ENCODE data around the gene VIT. TPM values are rescaled to one million over a fixed set of nuclear protein-coding genes. Genes with fewer than 3 reads are reported as not detected.

The VIT gene
- polyA plus RNA-seq, 1 donor, result 4.5 TPM

GRCh38 chr2:36762764-36763490 lies 66.4 kb downstream of the VIT start:
- DNase-seq (ENCODE audit: low read depth), result no peak

- no peak for DNase-seq (ENCODE audit: low read depth)
Measured at GRCh38 chr2:36769106-36769505, 72.6 kb downstream of the VIT start.

- no peak for DNase-seq (ENCODE audit: low read depth)
Measured at GRCh38 chr2:36770542-36771287, 74.2 kb downstream of the VIT start.

- no peak for DNase-seq (ENCODE audit: low read depth)
Measured at GRCh38 chr2:36771671-36772070, 75.2 kb downstream of the VIT start.

- no peak for DNase-seq (ENCODE audit: low read depth)
Measured at GRCh38 chr2:36773947-36774346, 77.4 kb downstream of the VIT start.

- DNase-seq (ENCODE audit: low read depth), result no peak
Measured at GRCh38 chr2:36775261-36775660, 78.8 kb downstream of the VIT start.

- no peak for DNase-seq (ENCODE audit: low read depth)
Measured at GRCh38 chr2:36775806-36776205, 79.3 kb downstream of the VIT start.

GRCh38 chr2:36777272-36777671 lies 80.8 kb downstream of the VIT start:
- no peak for DNase-seq (ENCODE audit: low read depth)

GRCh38 chr2:36777788-36778187 lies 81.3 kb downstream of the VIT start:
- no peak for DNase-seq (ENCODE audit: low read depth)

GRCh38 chr2:36779462-36779861 lies 83.0 kb downstream of the VIT start:
- no peak for DNase-seq (ENCODE audit: low read depth)

GRCh38 chr2:36780231-36780839 lies 83.8 kb downstream of the VIT start:
- no peak for DNase-seq (ENCODE audit: low read depth)

GRCh38 chr2:36781907-36782720 lies 85.6 kb downstream of the VIT start:
- no peak for DNase-seq (ENCODE audit: low read depth)

- DNase-seq (ENCODE audit: low read depth), result no peak
Measured at GRCh38 chr2:36783246-36783645, 86.7 kb downstream of the VIT start.

- no peak for DNase-seq (ENCODE audit: low read depth)
Measured at GRCh38 chr2:36785179-36785795, 88.8 kb downstream of the VIT start.

- DNase-seq (ENCODE audit: low read depth), result no peak
Measured at GRCh38 chr2:36789181-36789804, 92.8 kb downstream of the VIT start.

GRCh38 chr2:36792951-36793350 lies 96.4 kb downstream of the VIT start:
- no peak for DNase-seq (ENCODE audit: low read depth)

GRCh38 chr2:36797324-36798070 lies 101.0 kb downstream of the VIT start:
- no peak for DNase-seq (ENCODE audit: low read depth)

- no peak for DNase-seq (ENCODE audit: low read depth)
Measured at GRCh38 chr2:36798724-36799123, 102.2 kb downstream of the VIT start.

- no peak for DNase-seq (ENCODE audit: low read depth)
Measured at GRCh38 chr2:36800381-36800780, 103.9 kb downstream of the VIT start.

- no peak for DNase-seq (ENCODE audit: low read depth)
Measured at GRCh38 chr2:36801088-36801487, 104.6 kb downstream of the VIT start.

Data from forelimb muscle (tissue), 1 donor.